Stimulated activated CD8-positive, alpha-beta memory T cell treated with anti-CD3 and anti-CD28 coated beads, Interleukin-15, amount 100 ng/mL, for 48 hours (primary cell): ENCODE results near the gene GHRHR.

Experiments used
- DNase-seq, 2 donors: peaks; one replicate each; pipeline ENCODE4 v3.0.0-alpha.2; 2020; ENCODE audit warnings: low read depth in 2 of 2

The GHRHR gene

GRCh38 chr7:30985756-30986155 is 22.0 kb downstream of the GHRHR start:
- DNase-seq: no peak

- DNase-seq: no peak
These were observed 22.6 kb downstream of the GHRHR start for GRCh38 chr7:30986331-30986730.

GRCh38 chr7:30986738-30987137 is 23.0 kb downstream of the GHRHR start:
- no peak for DNase-seq

GRCh38 chr7:30987178-30987577 is 23.4 kb downstream of the GHRHR start:
- DNase-seq: no peak

GRCh38 chr7:30987936-30988335 is 24.2 kb downstream of the GHRHR start:
- DNase-seq: no peak

- DNase-seq: no peak
These were observed 24.7 kb downstream of the GHRHR start for GRCh38 chr7:30988351-30989005.

- DNase-seq: no peak
These were observed 25.5 kb downstream of the GHRHR start for GRCh38 chr7:30989008-30989823.

- DNase-seq: no peak
These were observed 26.3 kb downstream of the GHRHR start for GRCh38 chr7:30989824-30990672.

- no peak for DNase-seq
These were observed 27.0 kb downstream of the GHRHR start for GRCh38 chr7:30990673-30991170.

GRCh38 chr7:30992414-30992813 is 28.7 kb downstream of the GHRHR start:
- DNase-seq: no peak

GRCh38 chr7:30994206-30995100 is 30.7 kb downstream of the GHRHR start:
- DNase-seq: no peak

- no peak for DNase-seq
These were observed 31.8 kb downstream of the GHRHR start for GRCh38 chr7:30995536-30995935.

GRCh38 chr7:30996256-30996655 is 32.5 kb downstream of the GHRHR start:
- no peak for DNase-seq

- no peak for DNase-seq
These were observed 33.1 kb downstream of the GHRHR start for GRCh38 chr7:30996883-30997282.

- DNase-seq: no peak
These were observed 33.6 kb downstream of the GHRHR start for GRCh38 chr7:30997316-30997715.

GRCh38 chr7:30998180-30998579 is 34.4 kb downstream of the GHRHR start:
- no peak for DNase-seq

- DNase-seq: no peak
These were observed 36.5 kb downstream of the GHRHR start for GRCh38 chr7:31000161-31000693.

GRCh38 chr7:31000779-31001178 is 37.0 kb downstream of the GHRHR start:
- no peak for DNase-seq

GRCh38 chr7:31002256-31002655 is 38.5 kb downstream of the GHRHR start:
- DNase-seq: no peak

- no peak for DNase-seq
These were observed 39.3 kb downstream of the GHRHR start for GRCh38 chr7:31003097-31003496.

GRCh38 chr7:31003721-31004120 is 40.0 kb downstream of the GHRHR start:
- no peak for DNase-seq
